ENCODE results near the gene ACVR2B.

Gene ACVR2B

GRCh38 chr3:38465588-38466154, 12.0 kb downstream of the ACVR2B start:
- no peak for TF ChIP-seq CTCF (conservative IDR thresholded peaks at IDR 0.05; ENCODE audit: low read depth, low read length)
- DNase-seq (ENCODE audit: low read depth) = no peak
- H3K4me3 ChIP-seq (ENCODE audit: low read depth, low read length) = no peak overlapping the region

- no peak overlapping the region for H3K4me3 ChIP-seq (ENCODE audit: low read depth, low read length)
- no peak for TF ChIP-seq CTCF (conservative IDR thresholded peaks at IDR 0.05; ENCODE audit: low read depth, low read length)
- DNase-seq (ENCODE audit: low read depth) = no peak
Measured at GRCh38 chr3:38468765-38469164, 15.1 kb downstream of the ACVR2B start.

- no peak overlapping the region for H3K4me3 ChIP-seq (ENCODE audit: low read depth, low read length)
- no peak for TF ChIP-seq CTCF (conservative IDR thresholded peaks at IDR 0.05; ENCODE audit: low read depth, low read length)
- DNase-seq (ENCODE audit: low read depth) = no peak
Measured at GRCh38 chr3:38469852-38470251, 16.2 kb downstream of the ACVR2B start.

- no peak overlapping the region for H3K4me3 ChIP-seq (ENCODE audit: low read depth, low read length)
- DNase-seq (ENCODE audit: low read depth) = no peak
- TF ChIP-seq CTCF (conservative IDR thresholded peaks at IDR 0.05; ENCODE audit: low read depth, low read length) = no peak
Measured at GRCh38 chr3:38471260-38471857, 17.7 kb downstream of the ACVR2B start.

GRCh38 chr3:38472342-38472741, 18.7 kb downstream of the ACVR2B start:
- no peak for DNase-seq (ENCODE audit: low read depth)
- no peak for TF ChIP-seq CTCF (conservative IDR thresholded peaks at IDR 0.05; ENCODE audit: low read depth, low read length)

GRCh38 chr3:38473229-38473628, 19.5 kb downstream of the ACVR2B start:
- DNase-seq (ENCODE audit: low read depth) = peak; percentile 22
- no peak for TF ChIP-seq CTCF (conservative IDR thresholded peaks at IDR 0.05; ENCODE audit: low read depth, low read length)
- H3K4me3 ChIP-seq (ENCODE audit: low read depth, low read length) = no peak overlapping the region

More at GRCh38 chr3:38472342-38472741, 18.7 kb downstream of the ACVR2B start:
- no peak overlapping the region for H3K4me3 ChIP-seq (ENCODE audit: low read depth, low read length)
